GM19467 (cell line): ENCODE results near the gene ING2.
"Not testable (repeated sequence)": the region's sequence is repeated elsewhere in the genome, so short reads cannot be mapped to it uniquely, and the experiment has no call there.

Experiments used
- ATAC-seq: cut with Tn5 transposase; IDR thresholded peaks from one replicate; pipeline ENCODE4 v1.9.1; 2021; ENCODE audit warnings: mild to moderate bottlenecking, moderate library complexity; ENCODE audit not compliant: unreplicated experiment

The ING2 gene

DNA sequence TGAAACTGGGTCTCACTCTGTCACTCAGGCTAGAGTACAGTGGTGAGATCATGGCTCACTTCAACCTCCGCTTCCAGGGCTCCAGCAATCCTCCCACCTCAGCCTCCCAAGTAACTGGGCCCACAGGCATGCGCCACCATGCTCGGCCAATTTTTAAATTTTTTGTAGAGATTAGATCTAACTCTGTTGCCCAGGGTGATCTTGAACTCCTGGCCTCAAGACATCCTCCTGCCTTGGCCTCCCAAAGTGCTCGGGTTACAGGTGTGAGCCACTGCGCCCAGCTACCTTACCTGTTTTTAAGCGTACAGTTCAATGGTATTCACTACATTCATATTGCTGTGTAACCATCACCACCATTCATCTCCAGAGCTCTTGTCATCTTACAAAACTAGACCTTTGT lies 41.5 kb downstream of the ING2 start:
- no peak for ATAC-seq

DNA sequence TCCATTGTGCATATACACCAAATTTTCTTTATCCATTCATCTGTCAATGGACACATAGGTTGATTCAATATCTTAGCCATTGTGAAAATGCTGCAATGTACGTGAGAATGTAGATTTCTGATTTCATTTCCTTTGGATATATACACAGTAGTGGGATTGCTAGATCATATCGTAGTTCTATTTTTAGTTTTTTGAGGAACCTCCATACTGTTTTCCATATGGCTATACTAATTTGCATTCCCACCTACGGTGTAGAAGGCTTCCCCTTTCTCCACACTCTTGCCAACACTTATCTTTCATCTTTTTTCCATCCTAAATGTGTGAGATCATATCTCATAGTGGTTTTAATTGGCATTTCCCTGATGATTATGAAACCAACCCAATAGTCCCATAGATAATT lies 43.4 kb downstream of the ING2 start:
- no peak for ATAC-seq

DNA sequence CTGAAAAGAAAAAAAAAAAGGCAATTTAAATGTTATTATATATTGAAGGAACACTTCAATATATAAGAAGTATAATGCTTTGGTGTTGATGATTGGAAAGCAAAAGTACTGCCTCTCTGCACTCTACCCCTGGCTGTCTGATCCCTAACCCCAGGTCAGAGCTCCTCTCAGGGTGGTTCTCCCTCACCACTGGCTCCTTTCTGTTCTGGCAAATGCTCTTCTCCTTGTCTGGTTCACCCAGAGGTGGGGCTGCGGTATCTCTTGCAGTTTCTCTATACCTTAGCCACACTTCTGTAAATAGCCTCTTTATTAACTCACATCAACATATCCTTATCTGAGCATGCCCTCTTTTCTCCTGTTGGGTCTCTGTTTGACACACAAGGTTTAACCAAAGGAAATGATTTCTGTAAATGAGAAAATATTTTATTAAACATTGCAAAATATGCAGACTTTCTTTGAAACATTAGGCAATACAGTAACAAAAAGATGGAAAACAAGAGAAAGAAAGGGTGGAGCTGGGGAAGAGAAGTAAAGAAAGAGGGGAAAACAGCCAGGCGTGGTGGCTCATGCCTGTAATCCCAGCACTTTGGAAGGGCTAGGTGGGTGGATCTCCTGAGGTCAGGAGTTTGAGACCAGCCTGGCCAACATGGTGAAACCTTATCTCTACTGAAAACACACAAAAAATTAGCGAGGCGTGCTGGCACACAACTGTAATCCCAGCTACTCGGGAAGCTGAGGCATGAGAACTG lies 45.7 kb downstream of the ING2 start:
- ATAC-seq = no peak

DNA sequence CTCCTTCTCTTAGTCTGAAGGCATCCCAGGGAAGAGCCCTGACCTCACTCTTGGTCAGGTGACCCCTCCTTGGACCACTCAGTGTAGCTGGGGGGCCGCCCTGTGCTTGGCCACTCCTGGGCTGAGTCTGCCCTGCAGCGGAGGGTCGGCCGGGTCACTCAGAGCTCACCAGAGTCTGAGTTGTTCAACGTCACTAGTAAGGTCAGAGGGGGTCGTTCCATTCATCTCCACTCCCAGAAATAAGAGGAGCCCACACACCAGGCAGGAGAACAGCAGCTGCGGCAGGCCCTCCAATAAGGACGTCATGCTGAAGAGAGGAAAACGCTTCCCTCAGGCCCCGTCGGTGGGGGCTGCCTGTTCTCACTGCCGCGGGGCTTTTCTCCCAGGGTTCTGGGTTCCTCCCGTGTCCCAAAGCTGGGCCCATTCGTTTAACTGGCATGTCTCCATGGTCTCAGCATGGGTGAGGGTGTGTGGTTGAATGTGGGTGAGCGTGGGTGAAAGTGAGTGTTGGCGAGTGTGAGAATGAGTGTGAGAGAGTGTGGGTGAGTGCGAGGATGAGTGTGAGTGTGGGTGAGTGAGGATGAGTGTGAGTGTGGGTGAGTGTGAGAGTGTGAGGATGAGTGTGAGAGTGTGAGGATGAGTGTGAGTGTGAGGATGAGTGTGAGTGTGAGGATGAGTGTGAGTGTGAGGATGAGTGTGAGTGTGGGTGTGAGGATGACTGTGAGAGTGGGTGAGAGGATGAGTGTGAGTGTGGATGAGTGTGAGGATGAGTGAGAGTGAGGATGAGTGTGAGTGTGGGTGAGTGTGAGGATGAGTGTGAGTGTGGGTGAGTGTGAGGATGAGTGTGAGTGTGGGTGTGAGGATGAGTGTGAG lies 47.7 kb downstream of the ING2 start:
- ATAC-seq = no peak

DNA sequence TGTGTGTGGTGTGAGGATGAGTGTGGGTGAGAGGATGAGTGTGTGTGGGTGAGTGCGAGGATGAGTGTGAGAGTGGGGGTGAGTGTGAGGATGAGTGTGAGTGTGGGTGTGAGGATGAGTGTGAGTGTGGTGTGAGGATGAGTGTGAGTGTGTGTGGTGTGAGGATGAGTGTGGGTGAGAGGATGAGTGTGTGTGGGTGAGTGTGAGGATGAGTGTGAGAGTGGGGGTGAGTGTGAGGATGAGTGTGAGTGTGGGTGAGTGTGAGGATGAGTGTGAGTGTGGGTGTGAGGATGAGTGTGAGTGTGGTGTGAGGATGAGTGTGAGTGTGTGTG lies 48.3 kb downstream of the ING2 start:
- ATAC-seq = not testable (repeated sequence)

DNA sequence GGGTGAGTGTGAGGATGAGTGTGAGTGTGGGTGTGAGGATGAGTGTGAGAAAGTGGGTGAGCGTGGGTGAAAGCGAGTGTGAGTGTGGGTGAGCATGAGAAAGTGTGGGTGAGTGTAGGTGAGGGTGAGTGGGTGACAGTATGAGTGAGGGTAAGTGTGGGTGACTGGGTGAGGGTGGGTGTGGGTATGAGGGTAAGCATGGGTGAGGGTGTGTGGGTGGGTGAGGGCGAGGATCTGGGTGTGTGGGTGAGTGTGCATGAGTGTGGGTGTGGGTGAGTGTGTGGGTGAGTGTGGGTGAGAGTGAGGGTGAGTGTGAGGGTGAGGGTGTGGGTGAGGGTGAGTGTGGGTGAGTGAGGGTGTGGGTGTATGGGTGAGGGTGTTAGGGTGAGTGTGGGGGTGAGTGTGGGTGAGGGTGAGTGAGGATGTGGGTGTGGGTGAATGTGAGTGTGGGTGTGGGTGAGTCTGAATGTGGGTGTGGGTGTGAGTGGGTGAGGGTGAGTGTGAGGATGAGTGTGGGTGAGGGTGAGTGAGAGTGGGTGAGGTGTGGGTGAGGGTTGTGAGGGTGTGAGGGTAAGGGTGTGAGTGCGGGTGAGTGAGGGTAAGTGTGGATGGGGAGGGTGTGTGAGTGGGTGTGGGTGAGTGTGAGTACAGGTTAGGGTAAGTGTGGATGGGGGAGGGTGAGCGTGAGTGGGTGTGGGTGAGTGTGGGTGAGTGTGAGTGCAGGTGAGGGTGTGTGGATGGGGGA lies 48.9 kb downstream of the ING2 start:
- ATAC-seq = no peak

DNA sequence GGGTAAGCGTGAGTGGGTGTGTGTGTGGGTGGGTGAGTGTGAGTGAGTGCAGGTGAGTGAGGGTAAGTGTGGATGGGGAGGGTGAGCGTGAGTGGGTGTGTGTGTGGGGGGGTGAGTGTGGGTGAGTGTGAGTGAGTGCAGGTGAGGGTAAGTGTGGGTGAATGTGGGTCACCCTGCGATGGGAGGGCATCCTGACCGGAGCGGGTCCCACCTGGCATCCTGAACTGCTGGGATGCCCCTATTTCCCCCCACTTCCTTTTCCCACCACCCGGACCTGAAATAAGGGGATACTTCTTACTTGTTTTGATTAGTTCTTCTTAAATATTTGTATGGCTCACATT lies 49.5 kb downstream of the ING2 start:
- no peak for ATAC-seq

DNA sequence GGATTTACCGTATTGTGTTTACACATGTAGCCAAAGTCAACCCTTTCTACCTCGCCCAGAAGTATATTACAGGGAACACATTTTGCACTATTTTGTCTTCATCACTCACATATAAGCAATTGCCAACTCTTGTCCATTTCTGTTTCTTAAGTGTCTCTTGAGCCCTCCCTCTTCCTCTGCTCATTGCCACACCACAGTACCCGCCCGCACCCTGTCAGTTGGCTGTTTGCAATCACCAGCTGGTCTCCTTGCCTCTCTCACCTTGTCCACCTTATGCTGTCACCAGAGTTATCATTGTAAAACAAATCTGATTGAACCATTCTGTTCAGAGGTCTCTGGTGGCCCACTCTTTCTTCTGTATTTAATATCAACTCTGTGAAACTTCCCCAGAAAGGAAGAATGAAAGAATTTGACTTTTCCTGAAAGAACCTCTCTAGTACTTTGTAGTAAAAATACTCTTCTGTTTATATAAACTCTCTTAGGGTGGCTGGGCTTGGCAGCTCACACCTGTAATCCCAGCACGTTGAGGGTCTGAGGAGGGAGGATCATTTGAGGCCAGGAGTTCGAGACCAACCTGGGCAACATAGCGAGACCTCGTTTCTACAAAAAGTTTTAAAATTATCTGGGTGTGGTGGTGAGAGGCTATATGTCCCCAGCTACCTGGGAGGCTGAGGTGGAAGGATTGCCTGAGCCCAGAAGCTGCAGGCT lies 50.2 kb downstream of the ING2 start:
- no peak for ATAC-seq

DNA sequence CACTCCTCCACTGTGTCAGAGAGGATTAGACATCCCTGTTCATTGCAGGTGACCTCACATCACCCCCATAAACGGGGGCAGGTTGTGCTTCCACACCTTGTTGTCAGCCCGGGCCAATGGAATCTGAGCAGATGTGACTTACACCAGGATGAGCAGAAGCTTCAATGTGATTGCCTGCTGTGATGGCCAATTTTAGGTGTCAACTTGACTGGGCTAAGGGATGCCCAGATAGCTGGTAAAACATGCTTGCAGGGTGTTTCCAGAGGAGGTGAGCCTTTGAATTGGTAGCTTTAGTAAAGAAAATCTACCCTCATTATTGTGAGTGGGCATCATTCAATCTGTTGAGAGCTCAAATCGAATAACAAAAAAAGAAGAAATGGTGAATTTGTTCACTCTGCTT lies 52.1 kb downstream of the ING2 start:
- no peak for ATAC-seq

DNA sequence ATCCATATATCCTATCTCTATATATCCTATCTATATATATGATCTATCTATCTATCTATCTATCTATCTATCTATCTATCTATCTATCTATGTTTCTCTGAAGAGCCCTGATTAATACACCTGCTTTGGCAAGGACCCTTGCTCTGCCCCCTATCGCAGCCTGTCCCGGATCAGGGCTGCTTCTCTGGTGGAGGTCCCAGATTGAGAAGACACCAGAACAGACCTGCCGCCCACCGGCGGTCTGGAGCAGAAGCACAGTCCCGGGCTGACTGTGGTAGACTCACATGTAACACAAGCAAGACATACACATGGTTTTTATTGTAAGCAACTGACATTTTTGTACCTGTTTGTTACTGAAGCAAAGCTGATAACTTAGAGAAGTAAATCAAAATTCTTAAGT lies 52.8 kb downstream of the ING2 start:
- no peak for ATAC-seq

DNA sequence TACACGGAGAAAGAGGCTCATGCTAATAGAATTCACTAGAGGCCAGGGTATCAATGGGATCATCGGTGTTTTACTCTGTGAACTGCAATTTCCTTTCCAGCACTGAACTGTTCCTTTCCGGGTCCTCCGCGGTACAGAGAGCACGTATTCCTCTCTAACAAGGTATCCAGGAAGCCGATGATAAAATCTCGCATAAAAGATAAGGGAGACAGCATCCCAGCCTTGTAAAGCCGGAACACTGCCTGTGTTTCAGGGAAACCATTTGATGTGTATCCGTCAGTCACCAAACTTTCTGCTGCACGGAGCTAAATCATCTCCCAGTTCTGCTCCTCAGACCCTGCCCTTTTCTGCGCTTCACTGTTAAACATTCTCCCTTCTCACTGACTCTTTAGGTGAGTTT lies 54.0 kb downstream of the ING2 start:
- ATAC-seq = no peak

DNA sequence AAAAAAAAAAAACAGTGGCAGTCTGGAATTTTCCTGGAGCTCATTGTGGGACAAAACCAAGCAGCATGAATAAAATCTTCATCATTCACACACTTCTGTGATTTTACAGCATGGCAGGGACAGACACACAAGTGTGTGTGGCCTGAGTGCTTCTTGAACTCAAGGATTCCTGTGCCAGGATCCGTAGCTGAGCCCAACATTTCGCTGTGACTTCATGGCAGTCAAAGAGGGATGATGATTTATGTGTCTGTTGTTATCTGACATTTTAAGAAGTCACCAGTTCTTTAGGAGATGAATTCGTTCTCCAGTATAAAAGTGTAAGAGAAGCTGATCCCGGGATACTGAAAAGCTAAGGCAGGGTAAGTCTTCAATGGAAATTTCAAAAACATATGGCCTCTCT lies 57.0 kb downstream of the ING2 start:
- no peak for ATAC-seq
